SK-N-SH treated with all-trans-retinoic acid at 6 μM for 48 hours (cell line): Measurements from ENCODE around the gene ZNF554.

Experiments
- GLIS3 ChIP-seq: fragments of 250-450 bp; sonication (Bioruptor Pico); IDR thresholded peaks from 2 replicates; pipeline ENCODE4 v1.5.0; 2020; ENCODE audit warnings: mild to moderate bottlenecking, moderate library complexity
- ISL1 ChIP-seq: fragments of 250-450 bp; sonication (Bioruptor Pico); IDR thresholded peaks from 2 replicates; pipeline ENCODE4 v2.1.2; 2022; ENCODE audit warnings: mild to moderate bottlenecking, moderate library complexity
- RARB ChIP-seq: fragments of 250-450 bp; sonication (Bioruptor Pico); IDR thresholded peaks from 2 replicates; pipeline ENCODE4 v1.8.0; 2021; ENCODE audit warnings: mild to moderate bottlenecking, moderate library complexity
- SNAI2 ChIP-seq: fragments of 250-450 bp; sonication (Bioruptor Pico); IDR thresholded peaks from 2 replicates; pipeline ENCODE4 v1.5.0; 2020; ENCODE audit warnings: mild to moderate bottlenecking, moderate library complexity
- ZNF565 ChIP-seq: fragments of 450-650 bp; formaldehyde crosslinking; conservative IDR thresholded peaks from 2 replicates; pipeline ENCODE4 v1.5.0; 2020; ENCODE audit warnings: low read depth, mild to moderate bottlenecking, moderate library complexity
- TF ChIP-seq, protein P1 (sequence below): fragments of 250-450 bp; sonication (Bioruptor Pico); IDR thresholded peaks from 2 replicates; pipeline ENCODE4 v1.8.0; 2020; ENCODE audit warnings: mild to moderate bottlenecking, moderate library complexity, borderline replicate concordance

DNA sequence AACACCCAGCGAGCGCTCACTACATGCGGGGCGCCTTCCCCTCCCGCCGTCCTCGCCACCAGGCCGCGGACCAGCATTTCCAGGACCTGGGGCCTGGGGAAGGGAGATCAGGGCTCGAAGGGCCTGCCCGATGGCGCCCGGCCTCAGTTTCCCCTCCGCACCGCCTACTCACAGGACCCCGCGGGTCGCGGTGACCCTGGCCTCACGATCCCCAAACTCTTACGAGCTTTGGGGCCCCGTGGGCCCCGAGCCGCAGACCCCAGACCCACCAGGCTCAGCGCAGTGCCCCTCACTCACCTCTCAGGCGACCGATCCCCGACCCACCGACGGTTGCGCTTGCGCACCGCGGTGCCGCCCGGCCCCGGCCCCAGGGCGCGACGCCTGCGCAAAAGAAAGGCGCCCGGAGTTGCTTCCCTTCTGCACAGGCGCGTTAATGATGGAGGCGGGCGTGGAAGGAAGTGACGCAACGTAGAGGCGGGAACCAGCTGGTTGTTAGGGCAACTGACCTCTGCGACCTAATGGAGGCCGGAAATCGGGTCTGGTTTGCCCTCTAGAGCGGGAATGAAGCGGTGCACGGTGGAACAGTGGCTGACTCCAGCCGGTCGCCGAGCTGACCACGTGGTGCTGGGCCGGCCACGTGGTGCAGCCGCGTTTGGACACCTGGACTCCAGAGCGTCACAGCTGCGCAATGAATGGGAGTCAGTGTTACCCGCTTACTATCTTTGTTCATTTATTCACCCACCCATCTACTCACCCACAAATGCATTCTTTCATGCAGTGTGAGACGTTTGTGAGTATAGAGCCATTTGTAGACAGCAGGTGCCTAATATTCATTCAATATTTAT lies 36.5 kb upstream of the ZNF554 start, which contains the start of gene SGTA:
- TF ChIP-seq RARB (CRISPR knock-in tag) (no peak), ZNF565 (no peak), GLIS3 (CRISPR knock-in tag) (no peak), SNAI2 (no peak), ISL1 (CRISPR knock-in tag) (no peak)
- TF ChIP-seq, protein P1, sequence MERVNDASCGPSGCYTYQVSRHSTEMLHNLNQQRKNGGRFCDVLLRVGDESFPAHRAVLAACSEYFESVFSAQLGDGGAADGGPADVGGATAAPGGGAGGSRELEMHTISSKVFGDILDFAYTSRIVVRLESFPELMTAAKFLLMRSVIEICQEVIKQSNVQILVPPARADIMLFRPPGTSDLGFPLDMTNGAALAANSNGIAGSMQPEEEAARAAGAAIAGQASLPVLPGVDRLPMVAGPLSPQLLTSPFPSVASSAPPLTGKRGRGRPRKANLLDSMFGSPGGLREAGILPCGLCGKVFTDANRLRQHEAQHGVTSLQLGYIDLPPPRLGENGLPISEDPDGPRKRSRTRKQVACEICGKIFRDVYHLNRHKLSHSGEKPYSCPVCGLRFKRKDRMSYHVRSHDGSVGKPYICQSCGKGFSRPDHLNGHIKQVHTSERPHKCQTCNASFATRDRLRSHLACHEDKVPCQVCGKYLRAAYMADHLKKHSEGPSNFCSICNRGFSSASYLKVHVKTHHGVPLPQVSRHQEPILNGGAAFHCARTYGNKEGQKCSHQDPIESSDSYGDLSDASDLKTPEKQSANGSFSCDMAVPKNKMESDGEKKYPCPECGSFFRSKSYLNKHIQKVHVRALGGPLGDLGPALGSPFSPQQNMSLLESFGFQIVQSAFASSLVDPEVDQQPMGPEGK (CRISPR knock-in tag): no peak
